Osteoblast (primary cell): ENCODE results near the gene SLC19A1. TPM values are rescaled to one million over a fixed set of nuclear protein-coding genes. Genes with fewer than 3 reads are reported as not detected.

ENCODE experiments used
- DNase-seq: peaks from one replicate; pipeline ENCODE4 v3.0.0; 2011; ENCODE audit warnings: low spot score, mixed read lengths; ENCODE audit not compliant: insufficient read length; ENCODE audit errors: missing footprints
- H2AFZ ChIP-seq: 2 replicates; pipeline ENCODE4 v1.6.0; 2011; ENCODE audit warnings: mild to moderate bottlenecking, low read length
- H3K27ac ChIP-seq: 2 replicates; pipeline ENCODE4 v1.5.1; 2011; ENCODE audit warnings: mild to moderate bottlenecking, low read depth, low read length, moderate library complexity
- H3K27me3 ChIP-seq: 2 replicates; pipeline ENCODE4 v1.6.0; 2012; ENCODE audit warnings: mild to moderate bottlenecking, control low read depth, inconsistent platforms, low read length, moderate library complexity; ENCODE audit not compliant: insufficient read depth
- H3K36me3 ChIP-seq: 2 replicates; pipeline ENCODE4 v1.5.1; 2011; ENCODE audit warnings: mild to moderate bottlenecking, low read length, control low read depth, moderate library complexity; ENCODE audit not compliant: insufficient read depth
- H3K4me1 ChIP-seq: 2 replicates; pipeline ENCODE4 v1.5.1; 2011; ENCODE audit warnings: mild to moderate bottlenecking, low read length, control low read depth, moderate library complexity; ENCODE audit not compliant: insufficient read depth
- H3K4me2 ChIP-seq: 2 replicates; pipeline ENCODE4 v1.6.0; 2011; ENCODE audit warnings: mild to moderate bottlenecking, low read length; ENCODE audit not compliant: insufficient read depth
- H3K4me3 ChIP-seq: fragments of 200-600 bp; sonication (generic); 3 replicates; pipeline ENCODE4 v1.5.1; 2012; ENCODE audit warnings: mild to moderate bottlenecking, low read length, inconsistent platforms; ENCODE audit not compliant: insufficient read depth
- H3K79me2 ChIP-seq: 2 replicates; pipeline ENCODE4 v1.6.0; 2012; ENCODE audit warnings: mild to moderate bottlenecking, low read length, control low read depth, inconsistent platforms; ENCODE audit not compliant: insufficient read depth
- H3K9me3 ChIP-seq: 2 replicates; pipeline ENCODE4 v1.5.1; 2011; ENCODE audit warnings: low read depth, low read length, control low read depth
- H4K20me1 ChIP-seq: 2 replicates; pipeline ENCODE4 v1.6.0; 2012; ENCODE audit warnings: mild to moderate bottlenecking, low read length, control low read depth; ENCODE audit not compliant: insufficient read depth
- CTCF ChIP-seq: IDR thresholded peaks from 2 replicates; pipeline ENCODE4 v1.5.1; 2011; ENCODE audit warnings: mild to moderate bottlenecking, low read depth, low read length, moderate library complexity; ENCODE audit errors: extremely low read depth
- total RNA-seq: library from RNA; depleted of rRNA; stranded (reverse); fragments of >200 nt; gene quantifications from 2 replicates; pipeline ENCODE4 v1.2.3, GENCODE V29; 2012

Gene SLC19A1
- total RNA-seq, 1 donor: 2.9 TPM

GRCh38 chr21:45584786-45585185, 42.5 kb upstream of the SLC19A1 start:
- Histone ChIP-seq H3K9me3 (peaks cover 5% of the 10 kb centered on the region), H3K4me3 (no peak overlapping the region), H3K79me2 (no peaks in the 10 kb centered on the region), H3K27me3 (peaks cover 21% of the 10 kb centered on the region), H3K27ac (no peak overlapping the region), H3K4me1 (no peaks in the 10 kb centered on the region), H3K36me3 (no peaks in the 10 kb centered on the region), H4K20me1 (no peaks in the 10 kb centered on the region), H2AFZ (no peak overlapping the region), H3K4me2 (no peak overlapping the region)
- no peak for DNase-seq
- TF ChIP-seq CTCF: no peak

- H3K4me2 ChIP-seq: no peak overlapping the region
- H3K27me3 ChIP-seq: peaks cover 12% of the 10 kb centered on the region
- peaks cover 5% of the 10 kb centered on the region for H3K9me3 ChIP-seq
- no peaks in the 10 kb centered on the region for H3K4me1 ChIP-seq
- H3K79me2 ChIP-seq: no peaks in the 10 kb centered on the region
- TF ChIP-seq CTCF: no peak
- H4K20me1 ChIP-seq: no peaks in the 10 kb centered on the region
- no peak overlapping the region for H2AFZ ChIP-seq
- DNase-seq: no peak
- no peak overlapping the region for H3K4me3 ChIP-seq
- H3K27ac ChIP-seq: no peak overlapping the region
- no peaks in the 10 kb centered on the region for H3K36me3 ChIP-seq
Measured at GRCh38 chr21:45583831-45584509, 41.7 kb upstream of the SLC19A1 start.

GRCh38 chr21:45582128-45582527, 39.9 kb upstream of the SLC19A1 start:
- no peak overlapping the region for H2AFZ ChIP-seq
- no peak for TF ChIP-seq CTCF

GRCh38 chr21:45581322-45581712, 39.1 kb upstream of the SLC19A1 start:
- Histone ChIP-seq H3K27ac (no peak overlapping the region), H3K4me3 (no peak overlapping the region)
- TF ChIP-seq CTCF: no peak

More at GRCh38 chr21:45582128-45582527, 39.9 kb upstream of the SLC19A1 start:
- no peaks in the 10 kb centered on the region for H4K20me1 ChIP-seq
- peaks cover 4% of the 10 kb centered on the region for H3K27me3 ChIP-seq
- no peaks in the 10 kb centered on the region for H3K4me1 ChIP-seq
- H3K27ac ChIP-seq: no peak overlapping the region
- peaks cover 5% of the 10 kb centered on the region for H3K9me3 ChIP-seq
- no peak overlapping the region for H3K4me2 ChIP-seq
- H3K36me3 ChIP-seq: no peaks in the 10 kb centered on the region
- no peak overlapping the region for H3K4me3 ChIP-seq
- DNase-seq: no peak
- H3K79me2 ChIP-seq: no peaks in the 10 kb centered on the region

More at GRCh38 chr21:45581322-45581712, 39.1 kb upstream of the SLC19A1 start:
- no peaks in the 10 kb centered on the region for H3K4me1 ChIP-seq
- H2AFZ ChIP-seq: no peak overlapping the region
- peaks cover 2% of the 10 kb centered on the region for H3K9me3 ChIP-seq
- H3K27me3 ChIP-seq: peaks cover 4% of the 10 kb centered on the region
- H3K4me2 ChIP-seq: no peak overlapping the region
- peak; percentile 84 for DNase-seq
- H3K36me3 ChIP-seq: no peaks in the 10 kb centered on the region
- H3K79me2 ChIP-seq: no peaks in the 10 kb centered on the region
- no peaks in the 10 kb centered on the region for H4K20me1 ChIP-seq
